GM12872 (cell line): Measurements from ENCODE around the gene LGI2.

ENCODE experiments used
- CTCF ChIP-seq: IDR thresholded peaks from 3 replicates; pipeline ENCODE4 v1.5.1; 2011; ENCODE audit warnings: low read depth, mild to moderate bottlenecking, low read length, moderate library complexity; ENCODE audit not compliant: insufficient read depth

Gene LGI2

GRCh38 chr4:25002681-25003080 is 28.1 kb downstream of the LGI2 start:
- TF ChIP-seq CTCF = no peak

- no peak for TF ChIP-seq CTCF
These were observed 29.2 kb downstream of the LGI2 start for GRCh38 chr4:25001509-25001908.

GRCh38 chr4:25000639-25001038 is 30.1 kb downstream of the LGI2 start:
- TF ChIP-seq CTCF = no peak

- no peak for TF ChIP-seq CTCF
These were observed 31.2 kb downstream of the LGI2 start for GRCh38 chr4:24999392-25000089.

GRCh38 chr4:24995346-24995919 is 35.3 kb downstream of the LGI2 start:
- TF ChIP-seq CTCF = no peak

GRCh38 chr4:24993551-24994080 is 37.1 kb downstream of the LGI2 start:
- no peak for TF ChIP-seq CTCF

GRCh38 chr4:24992968-24993367 is 37.8 kb downstream of the LGI2 start:
- no peak for TF ChIP-seq CTCF
